HPDE6-E6E7 (cell line): ENCODE measurements around the gene CSNK1G2.

ENCODE experiments used
- DNase-seq: peaks from one replicate; pipeline ENCODE4 v3.0.0; 2011; ENCODE audit warnings: missing footprints; ENCODE audit errors: extremely low spot score

The CSNK1G2 gene

DNA sequence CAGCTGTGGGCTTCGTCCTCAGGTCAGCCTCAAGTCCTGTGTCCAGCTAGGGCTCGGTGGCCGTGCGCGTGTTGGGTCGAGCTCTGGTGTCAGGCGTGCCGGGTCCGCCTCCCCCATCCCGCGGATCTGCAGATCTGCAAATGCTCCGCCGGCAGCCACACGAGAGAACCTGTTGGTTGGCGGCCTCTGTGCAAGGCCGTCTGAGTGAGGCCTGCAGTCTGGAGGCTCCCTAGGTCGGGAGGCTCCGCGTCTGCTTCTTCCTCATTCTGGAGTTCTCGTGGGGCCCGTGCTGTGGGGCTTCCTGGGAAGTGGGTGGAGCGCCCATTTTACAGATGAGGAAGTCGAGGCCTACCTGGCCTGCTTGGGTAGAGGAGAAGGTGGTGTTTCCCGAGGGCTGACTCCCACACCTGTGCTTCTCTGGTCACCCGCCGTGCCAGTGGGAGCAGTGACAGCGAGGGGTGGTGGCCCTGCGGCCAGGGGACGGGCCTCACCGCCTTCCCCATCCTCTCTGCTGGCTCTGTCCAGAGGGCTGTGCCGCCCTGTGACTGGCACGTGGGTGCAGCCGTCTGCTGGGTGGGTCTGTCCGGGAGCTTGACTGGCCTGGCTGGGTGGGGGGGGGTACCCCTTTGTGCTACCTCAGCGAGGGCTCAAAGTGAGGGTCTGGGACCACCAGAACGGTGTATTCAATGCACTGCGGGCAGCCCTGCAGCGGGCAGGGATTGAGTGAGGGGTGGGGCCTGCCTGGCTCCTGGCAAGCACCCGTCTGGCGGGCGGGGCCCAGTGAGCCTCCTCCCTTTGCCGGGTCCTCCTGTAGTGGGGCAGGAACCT, 3.3 kb downstream of the CSNK1G2 start:
- no peak for DNase-seq

DNA sequence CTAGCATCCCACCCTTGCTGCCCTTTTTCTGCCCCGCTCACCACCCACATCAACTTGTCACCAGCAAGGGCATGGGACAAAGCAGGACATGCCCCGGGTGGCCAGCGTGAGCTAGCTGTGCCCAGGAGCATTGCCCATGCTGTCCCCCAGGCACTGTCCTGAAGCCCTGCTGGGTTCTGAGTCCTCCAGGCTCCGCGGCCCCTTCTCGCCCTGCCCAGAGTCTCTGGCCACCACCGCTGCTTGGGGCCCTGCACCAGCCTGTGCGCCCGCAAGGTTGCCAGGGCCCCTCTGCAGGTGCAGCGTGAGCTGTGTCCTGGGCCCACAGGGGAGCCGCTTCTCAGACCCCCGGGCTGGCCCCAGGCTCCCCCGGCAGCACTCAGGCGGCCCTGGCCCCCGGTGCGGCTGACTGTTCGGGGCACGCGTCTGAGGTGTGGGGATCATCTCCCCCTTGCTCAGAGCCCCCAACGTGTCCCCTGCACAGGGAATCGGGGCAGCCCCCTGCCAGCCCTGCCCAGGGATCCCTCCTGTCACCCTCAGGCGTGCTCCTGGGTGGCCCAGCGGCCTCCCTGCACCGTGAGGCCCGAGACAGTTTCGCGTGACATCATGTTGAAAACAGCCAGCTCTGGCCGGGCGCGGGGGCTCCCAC, 4.1 kb downstream of the CSNK1G2 start:
- no peak for DNase-seq

DNA sequence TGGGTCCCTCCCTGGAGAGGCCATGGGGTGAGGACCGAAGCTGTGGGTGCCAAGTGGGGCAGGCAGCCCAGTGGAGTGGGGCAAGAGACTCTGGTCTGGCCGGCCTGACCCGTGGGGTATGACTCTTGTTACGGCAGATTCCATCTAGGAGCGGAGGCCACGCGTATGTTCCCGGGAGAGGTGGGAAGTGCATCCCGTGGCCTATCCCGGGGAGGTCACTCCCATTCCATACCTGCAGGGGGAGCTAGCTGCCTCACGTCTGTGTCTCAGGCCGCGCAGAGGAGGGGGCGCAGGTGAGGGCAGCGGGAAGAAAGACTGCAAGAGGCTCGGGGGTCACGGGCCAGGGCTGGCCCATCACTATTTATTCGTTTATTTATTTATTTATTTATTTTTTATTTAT, 4.9 kb downstream of the CSNK1G2 start:
- no peak for DNase-seq

DNA sequence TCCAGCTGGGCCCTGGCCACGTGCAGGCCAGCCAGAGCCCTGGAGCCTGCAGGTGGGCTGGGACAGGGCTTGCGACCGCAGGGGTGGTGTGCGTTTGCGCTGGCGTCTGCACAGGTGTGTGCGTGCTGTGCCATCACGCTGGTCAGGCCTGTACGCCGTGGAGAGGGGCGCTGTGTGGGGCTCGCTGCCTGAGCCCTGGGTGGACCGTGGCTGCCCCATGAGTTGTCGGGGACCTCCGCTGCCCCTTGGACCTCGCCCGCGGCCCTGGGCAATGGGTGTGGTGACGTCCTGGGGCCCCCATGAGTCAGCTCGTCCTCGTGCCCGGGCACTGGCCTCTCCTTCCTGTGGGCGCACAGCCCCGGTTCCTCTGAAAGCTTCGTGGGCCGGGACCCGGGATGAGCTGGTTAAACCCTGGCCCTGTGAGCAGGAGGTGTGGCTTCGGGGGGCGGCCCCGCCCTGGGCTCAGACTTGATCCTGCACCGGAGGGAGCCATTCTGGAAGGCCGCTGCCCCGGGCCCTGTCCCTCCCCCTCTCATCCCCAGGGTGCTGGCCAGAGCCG, 6.8 kb downstream of the CSNK1G2 start:
- DNase-seq, result no peak

DNA sequence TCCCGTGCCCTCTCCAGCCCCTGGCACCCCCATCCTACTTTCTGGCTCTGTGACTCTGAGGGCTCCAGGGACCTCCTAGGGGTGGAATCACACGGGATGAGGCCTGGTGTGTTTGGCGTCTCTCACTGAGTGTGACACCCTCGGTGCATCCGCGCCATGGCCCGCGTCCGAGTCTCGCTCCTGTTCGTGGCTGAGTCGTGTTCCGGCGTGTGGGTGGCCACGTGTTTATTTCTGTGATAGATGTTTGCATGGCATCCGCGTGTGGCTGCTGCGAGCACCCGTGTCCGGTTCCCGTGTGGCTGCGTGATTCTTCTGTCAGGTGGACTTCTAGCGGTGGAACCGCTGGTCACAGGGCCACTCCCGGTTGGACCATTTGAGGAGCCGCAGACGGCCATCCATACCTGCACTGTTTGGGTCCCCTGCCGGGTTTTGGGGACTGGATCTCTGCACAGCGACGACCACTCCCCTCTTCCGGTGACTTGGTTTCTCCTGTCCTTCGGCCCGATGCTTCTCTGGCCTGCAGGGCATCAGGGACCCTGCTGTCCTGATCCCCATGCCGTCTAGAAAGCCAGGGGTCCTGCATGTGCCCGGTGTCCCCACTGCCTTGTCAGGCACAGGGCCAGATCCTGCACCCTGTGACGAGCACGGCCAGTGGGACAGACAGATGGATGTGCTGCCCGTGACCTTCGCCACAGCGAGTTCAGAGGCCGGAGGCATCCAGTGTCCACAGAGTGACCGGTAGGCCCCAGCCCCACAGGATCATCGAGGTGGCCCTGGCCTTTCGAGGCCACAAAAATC, 8.5 kb downstream of the CSNK1G2 start:
- no peak for DNase-seq

DNA sequence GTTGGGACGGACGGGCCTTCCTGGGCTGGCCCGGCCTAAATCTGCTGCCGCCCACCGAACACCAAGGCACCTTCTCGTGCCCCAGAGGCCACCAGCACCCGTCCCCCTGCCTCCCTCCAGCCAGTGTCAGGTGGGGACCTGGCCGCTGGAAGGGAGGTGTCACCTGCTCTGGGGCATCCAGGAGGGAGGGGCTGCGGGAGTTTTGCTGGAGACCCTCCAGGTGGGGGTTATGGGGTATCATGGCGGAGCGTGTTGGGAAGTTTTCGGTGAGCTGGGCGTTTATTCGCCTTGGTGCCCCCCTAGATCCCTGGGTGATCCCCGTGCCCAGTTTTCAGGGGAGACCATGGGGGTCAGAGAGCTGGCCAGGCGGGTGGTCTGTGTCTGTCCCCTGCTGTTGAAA, 9.7 kb downstream of the CSNK1G2 start:
- no peak for DNase-seq

DNA sequence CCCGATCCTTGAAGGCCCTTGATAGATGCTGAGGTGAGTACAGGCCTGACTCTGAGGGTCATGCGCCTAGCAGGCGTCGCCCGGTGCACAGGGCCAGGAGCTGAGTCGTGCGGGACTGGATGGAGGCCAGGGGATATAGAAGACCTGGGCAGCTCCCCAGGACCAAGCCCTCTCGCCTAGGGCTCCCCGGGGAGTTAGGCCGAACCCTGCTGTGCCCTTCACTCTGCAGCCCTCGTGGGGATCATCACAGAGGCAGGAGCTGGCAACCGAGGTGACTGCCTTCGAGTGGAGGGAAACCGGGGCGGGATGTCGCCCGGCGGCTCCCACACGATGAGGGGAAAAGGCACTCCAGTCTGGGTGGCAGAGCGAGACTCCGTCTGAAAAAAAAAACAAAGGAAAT, 11.7 kb downstream of the CSNK1G2 start:
- no peak for DNase-seq

DNA sequence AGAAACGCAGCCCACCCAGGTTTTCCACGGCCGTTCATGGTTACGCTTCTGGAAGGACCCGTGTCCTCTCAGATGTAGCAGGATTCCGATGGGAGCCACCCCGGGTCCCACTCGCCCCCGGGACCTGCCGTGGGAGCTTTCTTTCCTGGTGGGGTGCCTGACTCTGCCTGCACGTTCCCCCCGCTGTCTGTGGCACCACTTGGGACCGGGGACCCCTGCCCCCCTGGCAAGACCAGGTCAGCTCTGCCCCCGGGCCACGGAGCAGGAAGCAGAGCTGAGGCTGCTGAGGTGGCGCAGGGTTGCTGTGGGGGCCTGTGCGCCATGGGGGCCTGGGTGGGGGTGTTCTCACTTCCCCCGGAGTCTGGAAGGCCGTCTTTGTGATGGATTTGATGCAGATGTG, 12.1 kb downstream of the CSNK1G2 start:
- no peak for DNase-seq

DNA sequence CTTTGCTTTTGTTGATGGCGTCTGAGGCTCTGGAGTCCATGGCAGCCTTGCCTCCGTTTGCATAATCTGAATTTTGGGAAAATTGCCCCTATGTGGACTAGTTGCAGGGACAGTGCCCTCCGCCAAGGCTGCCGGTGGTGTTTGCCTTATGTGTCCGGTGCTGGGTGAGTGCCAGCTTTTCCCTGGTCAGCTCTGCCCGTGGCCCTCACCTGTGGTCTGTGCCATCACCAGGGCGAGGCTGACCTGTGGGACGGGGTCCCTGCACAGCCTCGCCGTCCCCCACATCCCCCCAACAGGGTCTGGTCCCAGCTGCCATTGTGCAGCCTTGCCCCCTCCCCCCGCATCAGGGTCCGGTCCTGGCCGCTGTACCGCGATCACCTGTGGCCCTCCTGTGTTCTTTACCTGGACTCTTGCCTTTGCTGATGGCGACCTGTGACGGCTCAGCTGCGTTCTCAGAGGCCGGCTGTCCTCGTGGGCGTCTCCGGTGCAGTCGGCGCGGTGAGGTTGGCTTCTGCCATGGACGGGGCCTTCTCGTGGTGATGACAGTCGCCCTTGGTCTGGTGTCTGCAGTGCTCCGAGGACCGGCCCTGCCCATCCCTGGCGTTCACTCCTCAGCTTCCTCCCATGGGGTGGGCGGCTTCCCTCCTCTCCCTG, 12.6 kb downstream of the CSNK1G2 start:
- DNase-seq, result no peak

DNA sequence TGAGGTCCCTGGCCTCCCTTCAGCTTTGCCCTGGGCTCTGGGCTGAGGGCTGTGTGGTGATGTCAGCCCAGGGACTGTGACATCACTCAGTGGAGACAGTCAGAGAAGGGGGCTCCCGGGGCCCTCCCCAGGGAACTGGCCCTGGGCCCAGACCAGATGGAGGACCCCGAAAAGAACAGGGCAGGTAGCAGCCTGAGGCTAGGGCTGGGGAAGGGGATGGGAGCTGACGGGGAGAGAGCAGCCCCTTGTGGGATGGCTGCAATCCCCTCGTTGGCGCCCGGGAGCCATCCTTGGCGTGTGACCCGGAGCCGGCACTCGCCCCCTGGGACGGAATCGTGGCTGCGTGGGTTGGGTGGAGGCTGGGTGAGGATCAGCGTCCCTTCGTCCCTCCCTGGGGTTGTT, 13.6 kb downstream of the CSNK1G2 start:
- DNase-seq, result no peak

DNA sequence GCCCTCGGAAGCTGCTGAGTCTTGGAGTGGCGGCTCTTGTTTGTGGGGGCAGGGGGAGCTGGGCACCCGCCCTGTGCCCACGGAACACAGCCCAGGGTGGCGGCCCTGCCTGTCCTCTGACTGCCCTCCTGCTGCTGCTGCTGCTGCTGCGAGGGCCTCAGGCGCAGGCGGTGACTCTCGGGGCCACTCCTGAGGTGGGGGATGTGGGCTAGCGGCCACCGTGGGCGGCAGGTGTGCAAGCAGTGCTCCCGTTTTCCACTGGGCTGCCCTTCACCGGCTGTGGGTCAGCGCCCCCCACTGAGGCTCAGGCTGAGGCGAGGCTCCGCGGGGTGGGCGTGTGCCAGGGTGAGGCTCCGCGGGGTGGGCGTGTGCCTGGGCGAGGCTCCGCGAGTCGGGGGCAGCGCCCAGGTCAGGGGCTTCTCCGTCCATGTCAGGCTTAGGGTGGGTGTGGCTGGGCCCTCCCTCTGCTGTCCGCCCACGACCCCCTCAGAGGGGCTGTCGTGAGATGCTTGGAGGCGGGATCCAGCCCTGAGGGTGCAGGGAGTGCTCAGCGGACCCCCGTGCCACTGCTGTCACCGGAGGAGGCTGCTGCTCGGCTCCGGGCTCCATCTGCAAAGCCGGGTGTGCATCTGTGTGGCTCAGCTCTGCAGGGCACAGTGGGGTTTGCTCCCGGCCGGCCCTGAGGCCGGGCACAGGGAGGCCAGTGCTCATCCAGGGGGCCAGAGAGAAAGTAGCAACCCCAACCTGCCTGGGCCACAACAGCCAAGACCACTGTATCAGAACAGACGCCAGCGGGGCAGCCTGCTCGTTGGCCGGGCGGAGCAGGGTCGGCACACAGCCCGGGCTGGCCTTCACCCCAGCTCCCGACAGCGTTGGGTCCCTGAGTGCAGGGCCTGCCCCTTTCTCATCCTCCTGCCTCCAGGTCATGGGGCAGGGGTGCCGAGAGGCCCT, 14.5 kb downstream of the CSNK1G2 start:
- no peak for DNase-seq

DNA sequence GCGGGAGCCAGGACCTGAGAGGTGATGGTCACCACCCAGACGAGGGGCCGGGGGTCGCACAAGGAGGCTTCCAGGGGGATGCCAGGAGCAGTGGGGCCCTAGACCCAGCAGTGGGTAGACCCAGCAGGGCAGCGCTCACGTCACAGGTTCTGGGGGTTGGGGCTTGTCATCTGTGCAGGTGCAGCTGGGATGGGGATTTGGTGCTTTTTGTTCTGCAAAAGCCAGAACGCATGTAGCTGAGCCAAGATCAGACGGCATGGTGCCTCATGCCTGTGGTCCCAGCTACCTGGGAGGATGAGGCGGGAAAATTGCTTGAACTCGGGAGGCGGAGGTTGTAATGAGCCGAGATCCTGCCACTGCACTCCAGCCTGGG, 15.1 kb downstream of the CSNK1G2 start:
- DNase-seq, result no peak

DNA sequence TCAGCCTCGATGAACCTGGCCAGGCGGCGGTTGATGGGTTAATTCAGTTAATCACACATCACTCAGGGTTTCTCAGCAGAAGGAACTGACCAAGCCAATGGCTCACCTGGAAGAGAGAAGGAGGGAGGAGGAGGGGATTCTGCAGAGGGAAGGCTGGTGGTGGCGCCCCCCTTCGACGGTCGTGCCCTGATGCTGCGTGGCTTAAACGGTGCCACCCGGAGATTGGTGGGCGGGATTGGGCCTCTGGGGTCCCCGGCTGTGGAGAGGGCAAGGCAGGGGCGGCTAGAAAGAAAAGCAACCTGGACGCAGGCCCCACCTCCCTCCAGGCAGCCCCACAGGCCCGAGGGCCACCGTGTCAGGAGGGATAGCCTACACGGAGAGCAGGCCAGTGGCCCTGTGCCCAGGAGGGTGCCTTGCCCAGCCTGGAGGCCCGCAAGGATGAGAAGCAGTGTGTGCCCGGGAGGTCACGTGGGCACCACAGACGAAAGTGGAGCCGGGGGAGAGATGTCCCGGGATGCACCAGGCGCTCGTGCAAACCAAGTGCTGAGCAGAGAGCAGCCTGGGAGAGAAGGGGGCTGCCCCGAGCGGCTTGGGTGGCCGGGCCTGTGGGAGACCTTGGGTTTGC, 16.0 kb downstream of the CSNK1G2 start:
- no peak for DNase-seq

DNA sequence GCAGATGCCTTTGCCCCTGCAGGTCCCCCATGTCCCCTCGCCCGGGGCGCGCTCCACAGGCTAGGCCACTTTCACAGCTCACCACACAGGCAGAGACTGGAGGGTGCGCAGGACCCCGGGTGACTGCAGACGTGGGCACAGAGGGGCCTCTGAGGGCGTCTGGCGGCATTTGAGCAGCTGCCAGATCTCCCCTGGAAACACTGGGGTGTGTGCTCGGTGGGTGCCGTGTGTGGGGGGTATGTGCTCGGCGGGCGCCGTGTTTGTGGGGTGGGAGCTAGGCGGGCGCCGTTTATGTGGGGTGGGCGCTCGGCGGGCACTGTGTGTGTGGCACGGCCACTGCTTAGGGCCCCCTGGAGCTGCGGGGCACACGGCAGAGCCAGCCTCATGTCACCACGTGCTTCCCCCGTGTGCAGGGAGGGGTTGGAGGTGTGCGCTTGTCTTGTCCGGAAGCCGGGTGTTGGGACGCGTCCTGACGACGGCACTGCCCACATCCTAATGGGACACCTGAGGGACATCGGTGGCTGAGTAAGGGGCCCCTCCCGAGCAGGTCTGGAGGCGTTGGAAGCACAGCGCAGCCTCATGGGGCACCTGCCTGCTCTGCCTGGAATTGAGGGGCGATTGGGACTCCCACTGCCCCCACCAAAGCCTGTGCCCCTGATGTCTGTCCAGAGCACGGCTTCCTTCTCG, 16.7 kb downstream of the CSNK1G2 start:
- no peak for DNase-seq

DNA sequence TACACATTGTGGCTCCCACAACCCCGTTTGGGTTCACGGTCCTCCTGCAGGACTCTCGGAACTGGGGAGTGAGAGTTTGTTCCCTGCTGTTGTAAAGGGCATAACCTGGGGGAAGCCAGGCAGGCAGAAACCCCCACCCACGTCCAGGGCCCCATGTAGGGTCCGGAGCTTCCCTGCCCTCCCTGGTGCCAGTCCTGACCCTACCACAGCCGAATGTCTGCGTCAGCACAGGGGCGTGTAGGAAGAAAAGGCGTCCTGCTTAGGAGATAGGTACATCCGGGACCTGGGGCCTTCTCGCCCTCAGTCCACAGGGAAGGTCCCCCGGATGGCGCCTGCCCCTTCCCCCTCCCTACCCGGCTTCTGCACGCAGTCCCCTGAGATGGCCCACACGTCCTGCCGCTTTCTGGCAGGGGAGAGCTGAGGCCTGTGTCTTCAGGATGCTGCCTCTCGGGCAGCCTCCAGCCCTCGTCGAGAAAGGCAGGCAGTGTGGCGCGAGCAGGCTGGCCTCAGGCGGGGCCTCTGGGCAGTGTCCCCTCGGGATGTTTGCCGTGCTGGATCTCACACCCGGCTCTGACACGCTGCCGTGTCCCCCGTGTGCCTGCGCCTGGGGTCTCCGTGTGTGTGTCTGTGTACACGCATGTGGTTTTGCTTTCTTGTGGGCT, 19.1 kb downstream of the CSNK1G2 start:
- no peak for DNase-seq

DNA sequence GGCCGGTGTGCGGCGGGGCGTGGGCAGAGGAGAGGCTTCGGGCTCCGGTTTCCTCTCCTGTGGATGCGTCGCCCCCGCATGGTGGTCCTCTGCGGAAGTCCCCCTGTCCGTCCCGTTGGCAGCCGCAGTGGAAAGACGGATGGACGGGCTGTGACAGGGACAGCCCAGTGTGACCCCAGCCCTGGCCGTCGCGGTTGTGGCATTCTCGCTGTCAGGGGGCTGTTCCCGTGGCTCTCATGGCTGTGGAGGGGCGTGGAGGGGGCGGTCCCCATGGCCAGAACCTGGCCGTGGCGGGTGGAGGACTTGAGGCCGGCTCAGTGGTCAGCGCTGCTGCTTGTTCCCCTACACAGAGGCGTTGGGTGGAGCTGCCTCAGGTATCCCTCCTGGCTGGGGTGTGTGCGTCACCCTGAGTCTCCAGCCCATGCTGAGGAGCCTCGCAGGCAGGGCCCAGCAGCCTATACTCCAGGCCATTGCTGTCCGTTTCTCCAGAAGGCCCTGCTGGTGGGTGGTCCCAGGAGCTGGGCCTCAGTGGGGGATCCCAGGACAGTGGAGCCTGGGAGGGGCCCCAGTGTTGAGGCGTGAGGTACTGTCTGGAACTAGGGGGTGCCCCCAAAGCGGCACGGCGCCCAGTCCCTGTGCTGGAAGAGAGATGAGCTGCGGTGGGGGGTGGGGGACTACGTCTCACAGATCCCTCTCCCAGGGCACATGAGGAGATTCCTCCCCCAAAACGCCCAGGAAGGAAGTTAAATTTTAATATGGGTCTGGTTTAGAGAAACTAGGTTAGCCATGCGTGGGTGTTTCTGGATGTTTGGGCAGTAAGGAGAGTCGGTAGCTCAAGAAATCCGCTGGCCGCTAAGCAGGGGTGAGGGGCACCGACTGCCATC, 20.3 kb downstream of the CSNK1G2 start:
- DNase-seq, result no peak

DNA sequence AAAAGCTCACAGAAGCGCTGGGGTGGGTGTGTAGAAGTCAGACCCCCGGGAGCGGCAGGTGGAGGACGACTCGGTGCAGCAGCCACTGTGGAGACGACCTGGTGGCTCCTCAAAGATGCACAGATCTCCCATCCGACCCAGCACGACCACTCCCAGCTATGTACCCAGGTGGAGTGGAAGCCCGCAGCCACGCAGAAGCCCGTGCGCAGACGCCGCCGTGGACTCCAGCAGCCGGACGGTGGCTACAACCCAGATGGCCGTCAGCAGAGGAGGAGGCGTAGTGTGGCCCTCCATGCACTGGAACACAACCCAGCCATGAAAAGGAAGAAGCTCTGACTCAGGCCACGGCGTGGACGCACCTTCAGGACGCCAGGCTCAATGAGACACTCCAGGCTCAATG, 21.7 kb downstream of the CSNK1G2 start:
- no peak for DNase-seq

DNA sequence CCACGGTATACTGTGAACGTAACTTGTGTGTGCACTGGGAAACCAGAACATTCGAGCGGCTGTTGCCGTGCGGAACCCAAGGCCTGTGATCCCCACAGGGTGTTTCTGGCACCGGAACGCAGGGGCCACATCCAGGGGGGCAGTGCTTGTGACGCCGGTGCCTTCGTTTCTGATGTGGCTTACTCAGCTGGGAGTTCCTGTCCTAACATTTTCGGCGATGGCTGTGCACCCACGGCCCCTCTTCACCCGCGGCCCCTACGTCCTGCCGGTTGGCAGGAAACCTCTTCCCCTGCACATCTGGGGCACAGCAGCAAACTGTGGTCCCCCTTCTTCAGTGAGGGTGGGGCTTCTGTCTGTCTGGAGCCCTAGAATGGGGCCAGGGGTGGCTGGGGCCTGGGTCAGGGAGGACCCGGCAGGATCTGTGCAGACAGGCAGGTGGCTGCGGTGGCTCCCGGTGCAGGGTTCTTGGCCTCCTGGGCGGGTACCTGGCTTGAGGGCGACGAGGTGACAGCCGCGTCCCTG, 26.2 kb downstream of the CSNK1G2 start:
- DNase-seq, result no peak
